Type B pancreatic cell (in vitro differentiated cells): ENCODE measurements around the gene FBXW12. TPM values are rescaled to one million over a fixed set of nuclear protein-coding genes. Genes with fewer than 3 reads are reported as not detected.

Experiments used
- DNase-seq: peaks from one replicate; pipeline ENCODE4 v3.0.0; 2021; ENCODE audit warnings: mixed read lengths; ENCODE audit not compliant: unreplicated experiment; ENCODE audit errors: extremely low spot score
- H3K27ac Mint-ChIP-seq: 2 replicates; pipeline ENCODE4 v1.8.0; 2021; ENCODE audit warnings: mild to moderate bottlenecking, mixed read lengths
- H3K27me3 Mint-ChIP-seq: 2 replicates; pipeline ENCODE4 v1.8.0; 2021; ENCODE audit warnings: mixed read lengths
- H3K36me3 Mint-ChIP-seq: 2 replicates; pipeline ENCODE4 v1.8.0; 2021; ENCODE audit warnings: mixed read lengths
- H3K4me1 Mint-ChIP-seq: one replicate; pipeline ENCODE4 v1.8.0; 2021; ENCODE audit warnings: mixed read lengths; ENCODE audit not compliant: unreplicated experiment
- H3K4me3 Mint-ChIP-seq: 2 replicates; pipeline ENCODE4 v1.8.0; 2021; ENCODE audit warnings: mild to moderate bottlenecking, mixed read lengths
- H3K9me3 Mint-ChIP-seq: 2 replicates; pipeline ENCODE4 v1.8.0; 2021; ENCODE audit warnings: mixed read lengths
- total RNA-seq: library from RNA; stranded (reverse); gene quantifications from 2 replicates; pipeline ENCODE4 v1.2.1, GENCODE V29; 2021; ENCODE audit warnings: low replicate concordance
- TF ChIP-seq, protein P1 (sequence below): fragments of 200-600 bp; sonication (generic); conservative IDR thresholded peaks from 2 replicates; pipeline ENCODE4 v1.5.0; 2021; ENCODE audit warnings: antibody characterized with exemption, mild to moderate bottlenecking

Gene FBXW12
- total RNA-seq, 1 donor from 2014 or later: not detected

- H3K4me1 Mint-ChIP-seq: peaks cover 13% of the 10 kb centered on the region
- H3K9me3 Mint-ChIP-seq: no peaks in the 10 kb centered on the region
- no peak overlapping the region for H3K4me3 Mint-ChIP-seq
- no peaks in the 10 kb centered on the region for H3K27me3 Mint-ChIP-seq
- no peak for DNase-seq
- no peak overlapping the region for H3K27ac Mint-ChIP-seq
- no peaks in the 10 kb centered on the region for H3K36me3 Mint-ChIP-seq
- TF ChIP-seq, protein P1, sequence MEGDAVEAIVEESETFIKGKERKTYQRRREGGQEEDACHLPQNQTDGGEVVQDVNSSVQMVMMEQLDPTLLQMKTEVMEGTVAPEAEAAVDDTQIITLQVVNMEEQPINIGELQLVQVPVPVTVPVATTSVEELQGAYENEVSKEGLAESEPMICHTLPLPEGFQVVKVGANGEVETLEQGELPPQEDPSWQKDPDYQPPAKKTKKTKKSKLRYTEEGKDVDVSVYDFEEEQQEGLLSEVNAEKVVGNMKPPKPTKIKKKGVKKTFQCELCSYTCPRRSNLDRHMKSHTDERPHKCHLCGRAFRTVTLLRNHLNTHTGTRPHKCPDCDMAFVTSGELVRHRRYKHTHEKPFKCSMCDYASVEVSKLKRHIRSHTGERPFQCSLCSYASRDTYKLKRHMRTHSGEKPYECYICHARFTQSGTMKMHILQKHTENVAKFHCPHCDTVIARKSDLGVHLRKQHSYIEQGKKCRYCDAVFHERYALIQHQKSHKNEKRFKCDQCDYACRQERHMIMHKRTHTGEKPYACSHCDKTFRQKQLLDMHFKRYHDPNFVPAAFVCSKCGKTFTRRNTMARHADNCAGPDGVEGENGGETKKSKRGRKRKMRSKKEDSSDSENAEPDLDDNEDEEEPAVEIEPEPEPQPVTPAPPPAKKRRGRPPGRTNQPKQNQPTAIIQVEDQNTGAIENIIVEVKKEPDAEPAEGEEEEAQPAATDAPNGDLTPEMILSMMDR: no peak
Measured at GRCh38 chr3:48343432-48343831, 28.6 kb upstream of the FBXW12 start.

- Mint-ChIP-seq H3K9me3 (no peaks in the 10 kb centered on the region), H3K4me3 (no peak overlapping the region), H3K36me3 (no peaks in the 10 kb centered on the region), H3K27ac (no peak overlapping the region), H3K27me3 (no peaks in the 10 kb centered on the region), H3K4me1 (peaks cover 13% of the 10 kb centered on the region)
- TF ChIP-seq, protein P1: no peak
- no peak for DNase-seq
Measured at GRCh38 chr3:48344867-48345507, 27.0 kb upstream of the FBXW12 start.

DNA sequence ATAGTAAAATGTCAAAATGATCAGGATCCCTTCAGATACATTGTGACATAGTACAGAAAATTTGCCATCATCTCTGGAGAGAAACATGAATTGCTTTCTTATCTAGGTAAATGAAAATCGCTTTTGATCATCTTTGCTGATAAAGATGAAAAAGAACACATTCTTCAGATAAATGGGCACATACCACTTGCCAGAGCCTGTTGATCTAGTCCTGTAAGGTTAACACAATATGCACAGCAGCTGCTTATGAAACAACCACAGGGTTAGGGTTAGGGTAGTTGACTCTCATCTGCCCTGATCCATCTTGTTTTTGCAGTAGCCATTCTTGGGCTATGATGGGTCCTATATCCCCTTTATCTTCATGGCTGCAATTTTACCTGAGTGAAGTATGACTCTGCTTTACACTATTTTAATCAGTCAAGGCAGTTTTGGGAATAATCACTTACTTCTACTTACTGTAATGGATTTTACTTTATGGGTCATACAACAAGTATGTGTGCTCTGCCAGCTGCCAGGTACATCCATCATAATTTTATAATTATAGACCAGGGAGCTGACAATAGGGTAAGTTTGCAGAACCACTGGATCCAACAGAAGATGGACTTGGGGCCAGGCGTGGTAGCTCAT lies 26.0 kb upstream of the FBXW12 start:
- Mint-ChIP-seq H3K36me3 (no peaks in the 10 kb centered on the region), H3K4me1 (peaks cover 13% of the 10 kb centered on the region), H3K4me3 (peak overlapping the region; percentile 51), H3K9me3 (no peaks in the 10 kb centered on the region), H3K27ac (no peak overlapping the region), H3K27me3 (no peaks in the 10 kb centered on the region)
- no peak for DNase-seq
- TF ChIP-seq, protein P1: no peak

GRCh38 chr3:48347500-48347899 lies 24.5 kb upstream of the FBXW12 start:
- no peaks in the 10 kb centered on the region for H3K36me3 Mint-ChIP-seq

DNA sequence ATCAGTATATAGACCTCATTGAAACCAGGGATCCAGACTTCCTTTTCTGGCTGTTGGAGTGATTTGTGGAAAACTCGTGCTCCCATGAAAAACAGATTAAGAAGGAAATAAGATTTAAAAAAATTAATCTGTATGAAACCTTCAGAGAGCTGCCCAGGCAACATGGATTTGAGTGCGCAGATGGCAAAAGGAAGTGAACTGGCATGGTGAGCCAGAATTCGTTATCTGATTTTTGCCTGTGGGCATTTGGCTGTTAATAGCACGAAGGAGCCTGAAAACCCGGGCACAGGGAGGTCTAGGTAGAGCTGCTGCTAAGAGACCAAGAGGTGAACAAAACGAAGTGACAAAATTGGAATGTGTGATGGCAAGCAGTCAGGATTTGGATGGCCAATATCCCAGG lies 19.5 kb upstream of the FBXW12 start:
- no peak overlapping the region for H3K4me3 Mint-ChIP-seq
- no peaks in the 10 kb centered on the region for H3K36me3 Mint-ChIP-seq
- TF ChIP-seq, protein P1: no peak
- H3K9me3 Mint-ChIP-seq: peaks cover 7% of the 10 kb centered on the region
- no peak overlapping the region for H3K27ac Mint-ChIP-seq
- no peaks in the 10 kb centered on the region for H3K4me1 Mint-ChIP-seq
- peaks cover 4% of the 10 kb centered on the region for H3K27me3 Mint-ChIP-seq
- DNase-seq: no peak

More at GRCh38 chr3:48347500-48347899, 24.5 kb upstream of the FBXW12 start:
- TF ChIP-seq, protein P1: no peak
- no peak overlapping the region for H3K4me3 Mint-ChIP-seq
- H3K27ac Mint-ChIP-seq: no peak overlapping the region
- no peaks in the 10 kb centered on the region for H3K27me3 Mint-ChIP-seq
- DNase-seq: no peak
- peaks cover 13% of the 10 kb centered on the region for H3K4me1 Mint-ChIP-seq
- no peaks in the 10 kb centered on the region for H3K9me3 Mint-ChIP-seq
